ENCODE results near the gene TBC1D4.

GRCh38 chr13:75305059-75305458 lies 176.9 kb downstream of the TBC1D4 start:
- no peak for TF ChIP-seq POLR2A (IDR thresholded peaks at IDR 0.05)
- no peak for TF ChIP-seq CTCF (IDR thresholded peaks at IDR 0.05)

All from right lobe of liver (tissue), 4 donors.